Neural cell (in vitro differentiated cells): ENCODE results near the gene SLIT3. TPM values are rescaled to one million over a fixed set of nuclear protein-coding genes. Genes with fewer than 3 reads are reported as not detected.

Experiments
- H2AFZ ChIP-seq: fragments of 200-600, 300-800 bp; sonication (generic), shearing (Covaris generic); 2 replicates; pipeline ENCODE4 v1.6.0; 2014; ENCODE audit warnings: low read depth, mild to moderate bottlenecking, antibody characterized with exemption, low read length, moderate library complexity
- H3F3A ChIP-seq: fragments of 200-600 bp; shearing (Covaris generic); 2 replicates; pipeline ENCODE4 v1.6.1; 2016; ENCODE audit warnings: mild to moderate bottlenecking, moderate library complexity, mixed read lengths, antibody characterized with exemption, low read length; ENCODE audit not compliant: insufficient read depth, poor library complexity, severe bottlenecking
- H3K27ac ChIP-seq: fragments of 200-600, 300-800 bp; sonication (generic), shearing (Covaris generic); 2 replicates; pipeline ENCODE4 v1.5.1; 2014; ENCODE audit warnings: mild to moderate bottlenecking, low read length, moderate library complexity
- H3K27me3 ChIP-seq: fragments of 300-800, 200-600 bp; sonication (generic), shearing (Covaris generic); 2 replicates; pipeline ENCODE4 v1.6.0; 2014; ENCODE audit warnings: mild to moderate bottlenecking, low read depth, low read length, moderate library complexity; ENCODE audit not compliant: insufficient read depth
- H3K36me3 ChIP-seq: fragments of 300-800, 200-600 bp; sonication (generic), shearing (Covaris generic); 2 replicates; pipeline ENCODE4 v1.5.1; 2014; ENCODE audit warnings: mild to moderate bottlenecking, antibody characterized with exemption, low read length, moderate library complexity; ENCODE audit not compliant: insufficient read depth
- H3K4me2 ChIP-seq: fragments of 300-800, 200-600 bp; sonication (generic), shearing (Covaris generic); 2 replicates; pipeline ENCODE4 v1.6.0; 2014; ENCODE audit warnings: mild to moderate bottlenecking, low read length
- H3K4me3 ChIP-seq: fragments of 300-800, 200-600 bp; sonication (generic), shearing (Covaris generic); 2 replicates; pipeline ENCODE4 v1.5.1; 2014; ENCODE audit warnings: mild to moderate bottlenecking, low read length, moderate library complexity
- H3K79me2 ChIP-seq: fragments of 200-600 bp; shearing (Covaris generic); replicated peaks from 2 replicates; pipeline ENCODE4 v1.6.0; 2014; ENCODE audit warnings: mild to moderate bottlenecking, low read length, moderate library complexity; ENCODE audit not compliant: insufficient read depth
- H3K9ac ChIP-seq: fragments of 300-800, 200-600 bp; sonication (generic), shearing (Covaris generic); 2 replicates; pipeline ENCODE4 v1.6.1; 2016; ENCODE audit warnings: mild to moderate bottlenecking, low read length, mixed read lengths
- H3K9me2 ChIP-seq: fragments of 200-600 bp; shearing (Covaris generic); 2 replicates; pipeline ENCODE4 v1.6.1; 2016; ENCODE audit warnings: mild to moderate bottlenecking, low read length, mixed read lengths; ENCODE audit not compliant: insufficient read depth
- H3K9me3 ChIP-seq: fragments of 200-600, 300-800 bp; sonication (generic), shearing (Covaris generic); 2 replicates; pipeline ENCODE4 v1.6.1; 2016; ENCODE audit warnings: mild to moderate bottlenecking, mixed run types, low read length, moderate library complexity, mixed read lengths
- H4K20me1 ChIP-seq: fragments of 200-600 bp; shearing (Covaris generic); 2 replicates; pipeline ENCODE4 v1.6.1; 2016; ENCODE audit warnings: mild to moderate bottlenecking, mixed run types; ENCODE audit not compliant: insufficient read depth
- EP300 ChIP-seq: fragments of 450-650 bp; conservative IDR thresholded peaks from 2 replicates; pipeline ENCODE4 v1.6.1; 2014; ENCODE audit warnings: antibody characterized with exemption, mild to moderate bottlenecking, moderate library complexity; ENCODE audit not compliant: poor library complexity, severe bottlenecking
- EZH2 ChIP-seq: fragments of 200-600, 300-800 bp; shearing (Covaris generic), sonication (generic); IDR thresholded peaks from 2 replicates; pipeline ENCODE4 v1.6.1; 2014; ENCODE audit warnings: antibody characterized with exemption, low read length, borderline replicate concordance, mild to moderate bottlenecking; ENCODE audit not compliant: insufficient read depth, poor library complexity, severe bottlenecking
- MXI1 ChIP-seq: fragments of 450-650 bp; conservative IDR thresholded peaks from 2 replicates; pipeline ENCODE4 v1.6.1; 2014; ENCODE audit warnings: antibody characterized with exemption, mild to moderate bottlenecking; ENCODE audit not compliant: poor library complexity, severe bottlenecking
- POLR2AphosphoS5 ChIP-seq: IDR thresholded peaks from 2 replicates; pipeline ENCODE4 v1.6.1; 2012
- RAD21 ChIP-seq: fragments of 450-650 bp; conservative IDR thresholded peaks from 2 replicates; pipeline ENCODE4 v1.6.1; 2014; ENCODE audit warnings: antibody characterized with exemption, mild to moderate bottlenecking, moderate library complexity
- SMC3 ChIP-seq: fragments of 450-650 bp; conservative IDR thresholded peaks from 2 replicates; pipeline ENCODE4 v1.6.1; 2014; ENCODE audit warnings: antibody characterized with exemption, mild to moderate bottlenecking, moderate library complexity; ENCODE audit not compliant: poor library complexity
- TAF1 ChIP-seq: IDR thresholded peaks from 2 replicates; pipeline ENCODE4 v1.6.1; 2012; ENCODE audit warnings: low read depth
- polyA plus RNA-seq: library from polyadenylated mRNA; depleted of rRNA; stranded (reverse); fragments of >200 nt; gene quantifications from 2 replicates; pipeline ENCODE4 v1.2.3, GENCODE V29; 2014
- TF ChIP-seq, protein P1 (sequence below): fragments of 450-650 bp; IDR thresholded peaks from 2 replicates; pipeline ENCODE4 v1.5.1; 2014; ENCODE audit warnings: antibody characterized with exemption, mild to moderate bottlenecking, moderate library complexity; ENCODE audit not compliant: poor library complexity, severe bottlenecking
- TF ChIP-seq, protein P2 (sequence below): IDR thresholded peaks from 2 replicates; pipeline ENCODE4 v1.6.1; 2012; ENCODE audit warnings: borderline replicate concordance

Gene SLIT3
- polyA plus RNA-seq, 1 donor from 2014 or later: 1.2 TPM

DNA sequence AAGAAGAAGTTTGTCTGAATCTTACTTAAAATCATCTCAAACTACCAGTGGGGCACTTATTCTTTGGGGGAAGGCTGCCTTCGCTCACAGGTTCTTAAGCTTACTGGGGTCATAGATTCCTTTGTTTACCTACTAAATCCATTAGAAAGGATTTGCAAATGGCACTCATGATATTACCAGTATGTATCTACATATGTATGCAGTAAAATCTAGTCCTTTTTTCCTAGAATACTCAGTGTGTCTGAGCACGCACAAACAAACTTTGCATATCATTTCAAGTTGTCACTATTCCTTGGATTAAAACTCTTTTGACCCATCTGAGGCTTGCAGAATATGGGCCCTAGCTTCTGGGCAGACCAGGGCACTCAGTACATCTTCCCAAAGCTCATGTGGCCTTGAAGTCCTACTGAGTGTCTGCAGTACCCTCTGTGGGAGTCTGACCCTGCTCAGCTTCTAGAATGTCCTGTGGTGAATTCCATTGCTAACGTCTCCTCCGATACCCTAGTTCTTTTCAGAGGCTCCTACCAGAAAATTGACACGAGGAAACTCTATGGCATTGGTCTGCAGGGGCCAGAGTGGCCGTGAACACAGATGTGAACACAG, 297.9 kb downstream of the SLIT3 start:
- Histone ChIP-seq H3K9me2 (no peaks in the 10 kb centered on the region), H3K27ac (no peak overlapping the region), H3K27me3 (no peaks in the 10 kb centered on the region), H2AFZ (no peak overlapping the region), H3K4me3 (no peak overlapping the region), H4K20me1 (no peaks in the 10 kb centered on the region), H3K79me2 (no peaks in the 10 kb centered on the region), H3K4me2 (no peak overlapping the region), H3K9ac (no peak overlapping the region), H3K36me3 (no peaks in the 10 kb centered on the region), H3K9me3 (no peaks in the 10 kb centered on the region), H3F3A (no peaks in the 10 kb centered on the region)
- TF ChIP-seq SMC3 (no peak), TAF1 (no peak), EZH2 (no peak), MXI1 (no peak), POLR2AphosphoS5 (no peak), RAD21 (no peak), EP300 (no peak)
- TF ChIP-seq, protein P1, sequence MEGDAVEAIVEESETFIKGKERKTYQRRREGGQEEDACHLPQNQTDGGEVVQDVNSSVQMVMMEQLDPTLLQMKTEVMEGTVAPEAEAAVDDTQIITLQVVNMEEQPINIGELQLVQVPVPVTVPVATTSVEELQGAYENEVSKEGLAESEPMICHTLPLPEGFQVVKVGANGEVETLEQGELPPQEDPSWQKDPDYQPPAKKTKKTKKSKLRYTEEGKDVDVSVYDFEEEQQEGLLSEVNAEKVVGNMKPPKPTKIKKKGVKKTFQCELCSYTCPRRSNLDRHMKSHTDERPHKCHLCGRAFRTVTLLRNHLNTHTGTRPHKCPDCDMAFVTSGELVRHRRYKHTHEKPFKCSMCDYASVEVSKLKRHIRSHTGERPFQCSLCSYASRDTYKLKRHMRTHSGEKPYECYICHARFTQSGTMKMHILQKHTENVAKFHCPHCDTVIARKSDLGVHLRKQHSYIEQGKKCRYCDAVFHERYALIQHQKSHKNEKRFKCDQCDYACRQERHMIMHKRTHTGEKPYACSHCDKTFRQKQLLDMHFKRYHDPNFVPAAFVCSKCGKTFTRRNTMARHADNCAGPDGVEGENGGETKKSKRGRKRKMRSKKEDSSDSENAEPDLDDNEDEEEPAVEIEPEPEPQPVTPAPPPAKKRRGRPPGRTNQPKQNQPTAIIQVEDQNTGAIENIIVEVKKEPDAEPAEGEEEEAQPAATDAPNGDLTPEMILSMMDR: no peak
- TF ChIP-seq, protein P2, sequence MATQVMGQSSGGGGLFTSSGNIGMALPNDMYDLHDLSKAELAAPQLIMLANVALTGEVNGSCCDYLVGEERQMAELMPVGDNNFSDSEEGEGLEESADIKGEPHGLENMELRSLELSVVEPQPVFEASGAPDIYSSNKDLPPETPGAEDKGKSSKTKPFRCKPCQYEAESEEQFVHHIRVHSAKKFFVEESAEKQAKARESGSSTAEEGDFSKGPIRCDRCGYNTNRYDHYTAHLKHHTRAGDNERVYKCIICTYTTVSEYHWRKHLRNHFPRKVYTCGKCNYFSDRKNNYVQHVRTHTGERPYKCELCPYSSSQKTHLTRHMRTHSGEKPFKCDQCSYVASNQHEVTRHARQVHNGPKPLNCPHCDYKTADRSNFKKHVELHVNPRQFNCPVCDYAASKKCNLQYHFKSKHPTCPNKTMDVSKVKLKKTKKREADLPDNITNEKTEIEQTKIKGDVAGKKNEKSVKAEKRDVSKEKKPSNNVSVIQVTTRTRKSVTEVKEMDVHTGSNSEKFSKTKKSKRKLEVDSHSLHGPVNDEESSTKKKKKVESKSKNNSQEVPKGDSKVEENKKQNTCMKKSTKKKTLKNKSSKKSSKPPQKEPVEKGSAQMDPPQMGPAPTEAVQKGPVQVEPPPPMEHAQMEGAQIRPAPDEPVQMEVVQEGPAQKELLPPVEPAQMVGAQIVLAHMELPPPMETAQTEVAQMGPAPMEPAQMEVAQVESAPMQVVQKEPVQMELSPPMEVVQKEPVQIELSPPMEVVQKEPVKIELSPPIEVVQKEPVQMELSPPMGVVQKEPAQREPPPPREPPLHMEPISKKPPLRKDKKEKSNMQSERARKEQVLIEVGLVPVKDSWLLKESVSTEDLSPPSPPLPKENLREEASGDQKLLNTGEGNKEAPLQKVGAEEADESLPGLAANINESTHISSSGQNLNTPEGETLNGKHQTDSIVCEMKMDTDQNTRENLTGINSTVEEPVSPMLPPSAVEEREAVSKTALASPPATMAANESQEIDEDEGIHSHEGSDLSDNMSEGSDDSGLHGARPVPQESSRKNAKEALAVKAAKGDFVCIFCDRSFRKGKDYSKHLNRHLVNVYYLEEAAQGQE: no peak

GRCh38 chr5:169001394-169001793, 299.5 kb downstream of the SLIT3 start:
- no peaks in the 10 kb centered on the region for H4K20me1 ChIP-seq
- H3K36me3 ChIP-seq: no peaks in the 10 kb centered on the region
- no peak overlapping the region for H2AFZ ChIP-seq
- no peaks in the 10 kb centered on the region for H3K9me2 ChIP-seq
- H3K9ac ChIP-seq: no peak overlapping the region
- no peaks in the 10 kb centered on the region for H3K9me3 ChIP-seq
- no peak for TF ChIP-seq SMC3
- no peak for TF ChIP-seq EP300
- no peak for TF ChIP-seq MXI1
- TF ChIP-seq, protein P1: no peak
- TF ChIP-seq EZH2: no peak
- H3K27ac ChIP-seq: no peak overlapping the region
- H3K27me3 ChIP-seq: no peaks in the 10 kb centered on the region
- H3F3A ChIP-seq: no peaks in the 10 kb centered on the region
- no peaks in the 10 kb centered on the region for H3K79me2 ChIP-seq
- no peak overlapping the region for H3K4me3 ChIP-seq
- H3K4me2 ChIP-seq: no peak overlapping the region
